Vein endothelial cell (primary cell): ENCODE measurements around the gene NR6A1. TPM values are rescaled to one million over a fixed set of nuclear protein-coding genes. Genes with fewer than 3 reads are reported as not detected.
A peak's percentile ranks its signal among the peaks of the same experiment; 100 is the strongest.

Source experiments
- small RNA-seq: library from RNA; depleted of rRNA; stranded (forward); fragments of <200 nt; gene quantifications from one replicate; pipeline ENCODE3, GENCODE V24; 2012
- total RNA-seq: library from RNA; depleted of rRNA; stranded (reverse); fragments of >200 nt; gene quantifications from 2 replicates; pipeline ENCODE4 v1.2.3, GENCODE V29; 2012

NR6A1 gene
- total RNA-seq, result 1.1 and 1.3 TPM in 2 replicates

DNA sequence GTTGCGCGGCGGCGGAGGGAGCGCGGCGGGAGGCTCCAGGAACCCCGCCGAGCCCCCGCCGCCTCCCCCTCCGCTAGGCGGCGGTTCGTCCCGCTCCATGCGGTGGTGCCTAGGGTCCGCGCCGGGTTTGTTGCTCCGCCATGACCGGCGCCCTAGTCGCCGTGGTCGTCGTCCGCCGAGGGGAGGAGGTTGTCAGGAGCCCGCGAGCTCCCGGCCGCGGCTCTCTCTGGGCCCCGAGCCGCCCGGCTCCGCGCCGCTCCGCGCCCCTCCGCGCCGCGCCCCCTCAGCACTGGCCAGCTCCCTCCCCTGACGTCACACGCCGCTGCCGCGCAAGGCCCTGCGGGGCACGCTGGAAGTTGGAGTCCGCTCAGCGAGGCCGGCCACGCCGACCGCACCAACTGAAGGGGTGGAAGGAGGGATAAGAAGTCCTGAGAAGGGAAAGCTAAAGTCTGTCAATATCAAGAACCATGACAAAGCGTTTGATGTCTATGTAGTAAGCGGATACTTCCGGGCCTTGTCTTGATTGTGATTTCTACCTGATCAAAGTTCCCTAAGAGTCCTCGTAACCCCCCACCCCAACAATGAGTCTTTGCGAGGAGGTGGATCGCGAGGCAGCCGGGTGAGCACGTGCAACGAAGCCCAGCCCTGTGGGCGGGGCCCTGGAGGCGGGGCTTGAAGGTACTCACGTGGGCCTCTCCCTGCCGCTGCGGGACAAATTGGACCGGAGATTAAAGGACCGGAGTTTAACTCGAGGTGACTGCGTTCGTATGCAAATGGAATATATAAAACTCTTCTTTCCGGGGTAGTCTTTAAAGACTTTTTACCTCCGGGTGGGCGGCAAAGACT is at the start of gene NR6A1:
TSS of gene NR6A1 (minus strand) at position 291 of the 846 bp plus-strand sequence.

GRCh38 chr9:124776954-124777648 is 6.0 kb upstream of the NR6A1 start, which contains the start of gene OLFML2A:
OLFML2A (plus strand) TSS chr9:124777133; CDS start chr9:124777271, 138 bp downstream.

GRCh38 chr9:124506931-124507879 is 263.9 kb downstream of the NR6A1 start, which contains the start of gene NR5A1:
NR5A1 (minus strand) TSS chr9:124507399; CDS start chr9:124503395, 4,004 bp downstream.

Small RNA genes lying within 50 kb of the gene (small RNA-seq; reads per million reads assigned to genes)
- gene MIR181A2, result 251 reads per million, percentile 99 among the genes with 10 or more reads in this experiment
- 260 reads per million, percentile 99 among the genes with 10 or more reads in this experiment for gene MIR181B2
- not detected for gene RN7SL302P

Other genes starting within 250 kb of the NR6A1 start
- 1.1 and 3.3 TPM in 2 replicates for gene OLFML2A, start 5.8 kb upstream of the NR6A1 start, total RNA-seq
- not detected in 2 replicates for gene WDR38, start 82.1 kb upstream of the NR6A1 start, total RNA-seq
- gene RPL35, start 90.6 kb upstream of the NR6A1 start, total RNA-seq, result 2,030 and 2,087 TPM in 2 replicates
- 21.9 and 27.9 TPM in 2 replicates for gene ARPC5L, start 90.8 kb upstream of the NR6A1 start, total RNA-seq
- 12.1 and 13.8 TPM in 2 replicates for gene GOLGA1, start 169.8 kb upstream of the NR6A1 start, total RNA-seq